ENCODE results near the gene IYD.

Gene IYD

GRCh38 chr6:150368762-150369161, at the start of gene IYD:
Gene IYD (plus strand): TSS chr6:150369012. CDS start chr6:150369032, 20 bp downstream.
- no peak for DNase-seq

- no peak for DNase-seq
Observed at GRCh38 chr6:150319924-150320323, 48.9 kb upstream of the IYD start.

- no peak for DNase-seq
Observed at GRCh38 chr6:150320442-150320841, 48.4 kb upstream of the IYD start.

- no peak for DNase-seq
Observed at GRCh38 chr6:150322466-150322871, 46.3 kb upstream of the IYD start.

GRCh38 chr6:150323205-150323604, 45.6 kb upstream of the IYD start:
- DNase-seq: no peak

- DNase-seq: no peak
Observed at GRCh38 chr6:150324044-150324443, 44.8 kb upstream of the IYD start.

- DNase-seq: no peak
Observed at GRCh38 chr6:150325066-150325772, 43.6 kb upstream of the IYD start.

- no peak for DNase-seq
Observed at GRCh38 chr6:150327117-150327774, 41.6 kb upstream of the IYD start.

GRCh38 chr6:150328744-150329405, 39.9 kb upstream of the IYD start:
- no peak for DNase-seq

- DNase-seq: no peak
Observed at GRCh38 chr6:150331344-150331743, 37.5 kb upstream of the IYD start.

- no peak for DNase-seq
Observed at GRCh38 chr6:150332939-150333584, 35.8 kb upstream of the IYD start.

GRCh38 chr6:150333585-150333941, 35.2 kb upstream of the IYD start:
- no peak for DNase-seq

- no peak for DNase-seq
Observed at GRCh38 chr6:150334790-150335783, 33.7 kb upstream of the IYD start.

- DNase-seq: no peak
Observed at GRCh38 chr6:150336299-150336698, 32.5 kb upstream of the IYD start.

- DNase-seq: no peak
Observed at GRCh38 chr6:150336708-150337107, 32.1 kb upstream of the IYD start.

- no peak for DNase-seq
Observed at GRCh38 chr6:150342126-150342525, 26.7 kb upstream of the IYD start.

- no peak for DNase-seq
Observed at GRCh38 chr6:150343434-150343833, 25.4 kb upstream of the IYD start.

- no peak for DNase-seq
Observed at GRCh38 chr6:150345781-150346180, 23.0 kb upstream of the IYD start.

GRCh38 chr6:150346346-150346745, 22.5 kb upstream of the IYD start:
- DNase-seq: no peak

- DNase-seq: no peak
Observed at GRCh38 chr6:150347845-150348244, 21.0 kb upstream of the IYD start.

GRCh38 chr6:150349546-150349945, 19.3 kb upstream of the IYD start:
- DNase-seq: no peak

All from HCEC 1CT (cell line).